Esophagus squamous epithelium (tissue), 4 donors: ENCODE data around the gene ZNF407.

Experiments
- POLR2A ChIP-seq, 4 donors: fragments of 450-650 bp; IDR thresholded peaks; one replicate each; pipeline ENCODE4 v1.6.1; 2017; ENCODE audit warnings: antibody characterized with exemption in 4 of 4, mild to moderate bottlenecking in 4 of 4, moderate library complexity in 3 of 4
- TF ChIP-seq, protein P1 (sequence below), 6 experiments: fragments of 450-650 bp in 4 of 6; fragments of 200-600 bp in 2 of 6; sonication (generic) in 2 of 6; IDR thresholded peaks; one replicate each; pipeline ENCODE4 v1.5.1; 2016 to 2019; ENCODE audit warnings: antibody characterized with exemption in 6 of 6, mild to moderate bottlenecking in 4 of 6, moderate library complexity in 4 of 6

- no peak for TF ChIP-seq POLR2A (IDR thresholded peaks at IDR 0.05)
- TF ChIP-seq, protein P1, sequence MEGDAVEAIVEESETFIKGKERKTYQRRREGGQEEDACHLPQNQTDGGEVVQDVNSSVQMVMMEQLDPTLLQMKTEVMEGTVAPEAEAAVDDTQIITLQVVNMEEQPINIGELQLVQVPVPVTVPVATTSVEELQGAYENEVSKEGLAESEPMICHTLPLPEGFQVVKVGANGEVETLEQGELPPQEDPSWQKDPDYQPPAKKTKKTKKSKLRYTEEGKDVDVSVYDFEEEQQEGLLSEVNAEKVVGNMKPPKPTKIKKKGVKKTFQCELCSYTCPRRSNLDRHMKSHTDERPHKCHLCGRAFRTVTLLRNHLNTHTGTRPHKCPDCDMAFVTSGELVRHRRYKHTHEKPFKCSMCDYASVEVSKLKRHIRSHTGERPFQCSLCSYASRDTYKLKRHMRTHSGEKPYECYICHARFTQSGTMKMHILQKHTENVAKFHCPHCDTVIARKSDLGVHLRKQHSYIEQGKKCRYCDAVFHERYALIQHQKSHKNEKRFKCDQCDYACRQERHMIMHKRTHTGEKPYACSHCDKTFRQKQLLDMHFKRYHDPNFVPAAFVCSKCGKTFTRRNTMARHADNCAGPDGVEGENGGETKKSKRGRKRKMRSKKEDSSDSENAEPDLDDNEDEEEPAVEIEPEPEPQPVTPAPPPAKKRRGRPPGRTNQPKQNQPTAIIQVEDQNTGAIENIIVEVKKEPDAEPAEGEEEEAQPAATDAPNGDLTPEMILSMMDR (IDR thresholded peaks at IDR 0.05) = no peak
Observed at GRCh38 chr18:74745633-74746403, 148.1 kb downstream of the ZNF407 start.
